ENCODE results near the gene SLC8B1. TPM values are rescaled to one million over a fixed set of nuclear protein-coding genes. Genes with fewer than 3 reads are reported as not detected.

Gene SLC8B1
- total RNA-seq, 4 donors from 2014 or later: 76.5 to 256 (median 95.5) TPM

DNA sequence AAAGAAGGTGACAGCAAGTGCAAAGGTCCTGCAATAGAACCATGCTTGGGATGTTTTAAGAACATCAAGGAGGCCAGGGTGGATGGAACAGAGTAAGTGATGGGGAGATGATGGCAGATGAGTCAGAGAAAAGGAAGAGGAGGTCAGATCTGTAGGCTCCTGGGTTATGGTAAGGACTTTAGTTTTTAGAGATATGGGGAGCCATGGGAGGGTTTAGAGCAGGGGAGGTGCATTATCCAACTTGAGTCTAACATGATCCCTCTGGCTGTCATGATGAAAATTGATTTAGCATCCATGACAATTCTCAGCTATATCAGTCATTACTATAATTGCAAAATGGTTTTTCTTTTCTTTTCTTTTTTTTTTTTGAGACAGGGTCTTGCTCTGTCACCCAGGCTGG lies 16.2 kb upstream of the SLC8B1 start:
- in situ Hi-C loops (cut with MboI; ENCODE audit: low pct_ligation_motif_present in 1 of 4, low pct_unique_long_range_greater_than_20kb in 1 of 4, low sequenced_read_pairs in 3 of 4) (no loop called here), intact Hi-C loops (cut with DNase I; ENCODE audit: low total_unique reads) (no loop called here)
- H3K36me3 ChIP-seq: no peaks in the 10 kb centered on the region
- no peak for DNase-seq
- H3K4me3 ChIP-seq: no peak overlapping the region
- H3K9me3 ChIP-seq: no peaks in the 10 kb centered on the region
- no peak for TF ChIP-seq POLR2A (IDR thresholded peaks at IDR 0.05)
- TF ChIP-seq EP300 (IDR thresholded peaks at IDR 0.05; ENCODE audit: low read depth): no peak
- TF ChIP-seq CTCF (IDR thresholded peaks at IDR 0.05): no peak
- no peak for TF ChIP-seq POLR2AphosphoS5 (IDR thresholded peaks at IDR 0.05)
- H3K27ac ChIP-seq: no peak overlapping the region
- no peaks in the 10 kb centered on the region for H3K4me1 ChIP-seq
- H3K27me3 ChIP-seq: no peaks in the 10 kb centered on the region

DNA sequence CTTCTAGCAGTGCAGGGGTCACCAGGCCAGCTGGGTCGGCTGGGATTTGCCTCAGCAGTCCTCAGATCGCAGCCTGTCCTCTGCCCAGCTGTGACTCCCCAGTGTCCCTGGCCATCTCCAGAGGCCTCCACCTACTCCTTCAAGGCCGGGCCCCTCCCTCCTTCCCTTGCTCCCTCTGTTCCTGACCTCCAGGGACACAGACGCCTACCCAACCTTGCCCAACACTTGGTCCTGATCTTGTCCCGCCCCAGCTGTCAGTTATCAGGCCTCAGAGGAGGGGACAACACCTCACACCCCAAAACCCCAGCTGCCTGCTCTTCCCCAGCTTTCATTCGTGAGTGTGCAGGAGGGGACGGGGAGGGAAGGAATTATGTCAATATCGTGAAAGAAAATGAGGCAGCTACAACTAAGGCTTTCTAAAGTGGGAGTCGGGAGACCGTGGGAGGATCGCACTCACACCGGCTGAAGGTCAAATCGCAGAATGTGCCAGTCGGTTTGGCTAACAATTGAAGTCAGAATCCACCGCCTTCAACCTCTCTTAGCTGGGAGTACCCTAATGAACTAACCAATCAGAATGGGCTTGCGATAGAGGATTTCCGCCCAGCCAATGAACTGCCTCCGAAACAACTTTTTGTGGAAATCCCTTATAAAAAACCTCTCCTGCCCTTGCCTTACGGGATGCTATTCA lies 14.1 kb upstream of the SLC8B1 start:
- Histone ChIP-seq H3K27ac (no peak overlapping the region), H3K4me1 (no peaks in the 10 kb centered on the region), H3K36me3 (no peaks in the 10 kb centered on the region), H3K9me3 (no peaks in the 10 kb centered on the region), H3K4me3 (no peak overlapping the region), H3K27me3 (no peaks in the 10 kb centered on the region)
- TF ChIP-seq POLR2A (IDR thresholded peaks at IDR 0.05) (no peak), CTCF (IDR thresholded peaks at IDR 0.05) (no peak), POLR2AphosphoS5 (IDR thresholded peaks at IDR 0.05) (no peak), EP300 (IDR thresholded peaks at IDR 0.05; ENCODE audit: low read depth) (no peak)
- no peak for DNase-seq
- 71 to 79% methylated on average over 7 to 19 of the region's 19 CpGs for WGBS, 2 donors (ENCODE audit: low coverage in 1 of 2)
- in situ Hi-C loops (cut with MboI; ENCODE audit: low pct_ligation_motif_present in 1 of 4, low pct_unique_long_range_greater_than_20kb in 1 of 4, low sequenced_read_pairs in 3 of 4) (loop anchor here in 1 of 4 donors (25.0 kb wide), 1 partner anchor 162 kb away; the partner anchor contains the start of genes DDX54 and RITA1), intact Hi-C loops (cut with DNase I; ENCODE audit: low total_unique reads) (no loop called here)

DNA sequence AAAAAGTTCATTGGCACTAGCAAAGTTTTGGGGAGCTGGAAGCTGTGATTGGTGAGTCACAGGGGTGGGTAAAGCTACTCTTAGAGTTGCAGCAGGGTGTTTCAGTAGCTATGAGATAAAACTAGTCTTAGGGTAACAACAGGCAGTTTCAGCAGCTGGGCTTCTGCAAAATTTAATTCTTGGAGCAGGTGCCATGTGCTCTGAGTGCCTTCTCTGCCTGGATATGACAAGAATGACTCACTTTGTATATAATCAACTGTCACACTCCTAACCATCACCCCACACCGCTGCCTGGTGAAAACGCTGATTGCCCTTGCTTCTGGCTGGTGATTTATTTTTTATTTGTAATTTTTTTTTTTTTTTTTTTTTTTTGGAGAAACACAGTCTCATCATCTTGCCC lies 13.0 kb upstream of the SLC8B1 start:
- Histone ChIP-seq H3K4me1 (no peaks in the 10 kb centered on the region), H3K4me3 (no peak overlapping the region), H3K27me3 (no peaks in the 10 kb centered on the region), H3K9me3 (no peaks in the 10 kb centered on the region), H3K36me3 (no peaks in the 10 kb centered on the region), H3K27ac (no peak overlapping the region)
- TF ChIP-seq POLR2A (IDR thresholded peaks at IDR 0.05): no peak
- TF ChIP-seq POLR2AphosphoS5 (IDR thresholded peaks at IDR 0.05): no peak
- TF ChIP-seq EP300 (IDR thresholded peaks at IDR 0.05; ENCODE audit: low read depth): no peak
- TF ChIP-seq CTCF (IDR thresholded peaks at IDR 0.05): no peak
- WGBS, 2 donors (ENCODE audit: low coverage in 1 of 2): 47 to 51% methylated on average over 2 of the region's 2 CpGs
- intact Hi-C loops (cut with DNase I; ENCODE audit: low total_unique reads) (no loop called here), in situ Hi-C loops (cut with MboI; ENCODE audit: low pct_ligation_motif_present in 1 of 4, low pct_unique_long_range_greater_than_20kb in 1 of 4, low sequenced_read_pairs in 3 of 4) (loop anchor here in 1 of 4 donors (25.0 kb wide), 1 partner anchor 161 kb away; the partner anchor contains the start of genes DDX54 and RITA1)
- no peak for DNase-seq

DNA sequence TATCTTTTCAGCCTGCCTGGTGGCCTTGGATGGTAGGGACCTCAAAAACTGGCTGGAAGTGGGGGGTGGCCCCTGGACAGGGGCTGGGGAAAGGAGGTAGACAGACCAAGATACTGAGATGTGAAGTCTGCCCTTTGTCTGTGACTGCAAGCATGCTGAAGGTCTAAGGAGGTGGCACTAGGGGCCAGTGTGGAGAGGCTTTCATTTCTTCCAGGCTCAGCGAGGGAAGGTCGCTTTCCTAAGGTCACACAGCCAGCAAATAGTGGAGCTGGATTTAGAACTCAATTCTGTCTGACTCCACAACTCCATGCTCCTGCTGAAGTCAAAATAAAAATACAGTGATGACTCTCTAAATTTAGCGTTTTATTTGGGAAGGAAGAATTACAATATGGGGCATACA lies 12.2 kb upstream of the SLC8B1 start:
- no peak overlapping the region for H3K4me3 ChIP-seq
- H3K9me3 ChIP-seq: no peaks in the 10 kb centered on the region
- in situ Hi-C loops (cut with MboI; ENCODE audit: low pct_ligation_motif_present in 1 of 4, low pct_unique_long_range_greater_than_20kb in 1 of 4, low sequenced_read_pairs in 3 of 4): loop anchor here in 1 of 4 donors (25.0 kb wide), 1 partner anchor 160 kb away; the partner anchor contains the start of genes DDX54 and RITA1
- TF ChIP-seq POLR2A (IDR thresholded peaks at IDR 0.05) (no peak), EP300 (IDR thresholded peaks at IDR 0.05; ENCODE audit: low read depth) (no peak), POLR2AphosphoS5 (IDR thresholded peaks at IDR 0.05) (no peak), CTCF (IDR thresholded peaks at IDR 0.05) (no peak)
- no peaks in the 10 kb centered on the region for H3K4me1 ChIP-seq
- no peaks in the 10 kb centered on the region for H3K36me3 ChIP-seq
- H3K27me3 ChIP-seq: no peaks in the 10 kb centered on the region
- no peak overlapping the region for H3K27ac ChIP-seq
- WGBS, 2 donors (ENCODE audit: low coverage in 1 of 2): 90 to 93% methylated on average over 2 to 3 of the region's 3 CpGs
- intact Hi-C loops (cut with DNase I; ENCODE audit: low total_unique reads): no loop called here
- DNase-seq: no peak
